Calu3 (cell line): Measurements from ENCODE around the gene WIPF3. TPM values are rescaled to one million over a fixed set of nuclear protein-coding genes. Genes with fewer than 3 reads are reported as not detected.

Source experiments
- BruUV-seq: library from RNA; stranded (reverse); fragments of 400-500 nt; replicated peaks from 2 replicates; lab custom pipeline; 2021; lab: Mats Ljungman, UMichigan
- CTCF ChIA-PET: fragments of 300-600 bp; sonication (Branson Sonifier 250); formaldehyde crosslinking; loops from one replicate; lab custom pipeline; 2022; ENCODE audit warnings: antibody characterized with exemption; lab: Charles Lee
- DNase-seq: peaks from one replicate; pipeline ENCODE4 v3.0.0; 2022
- H3K27ac Mint-ChIP-seq: one replicate; pipeline ENCODE4 v1.8.0; 2022; ENCODE audit warnings: mixed read lengths; ENCODE audit not compliant: unreplicated experiment
- H3K27me3 Mint-ChIP-seq: one replicate; pipeline ENCODE4 v1.8.0; 2022; ENCODE audit warnings: mixed read lengths; ENCODE audit not compliant: unreplicated experiment
- H3K36me3 Mint-ChIP-seq: one replicate; pipeline ENCODE4 v1.8.0; 2022; ENCODE audit warnings: mild to moderate bottlenecking, moderate library complexity, mixed read lengths; ENCODE audit not compliant: insufficient read depth, unreplicated experiment
- H3K4me1 Mint-ChIP-seq: one replicate; pipeline ENCODE4 v1.8.0; 2022; ENCODE audit warnings: mild to moderate bottlenecking, low read depth, mixed read lengths; ENCODE audit not compliant: unreplicated experiment
- H3K4me3 Mint-ChIP-seq: one replicate; pipeline ENCODE4 v1.8.0; 2022; ENCODE audit warnings: mild to moderate bottlenecking, low read depth, moderate library complexity, mixed read lengths; ENCODE audit not compliant: unreplicated experiment
- H3K9me3 Mint-ChIP-seq: one replicate; pipeline ENCODE4 v1.8.0; 2022; ENCODE audit warnings: low read depth, mixed read lengths; ENCODE audit not compliant: unreplicated experiment
- intact Hi-C: fragments of 100-400 bp; cut with micrococcal nuclease; formaldehyde crosslinking; loops from one replicate; pipeline ENCODE4 v1.10.0; 2022; ENCODE audit not compliant: unreplicated experiment
- total RNA-seq: library from RNA; stranded (reverse); gene quantifications from 2 replicates; pipeline ENCODE4 v1.2.3, GENCODE V29; 2022
- TF ChIP-seq, protein P1 (sequence below): fragments of 200-600 bp; IDR thresholded peaks from one replicate; pipeline ENCODE4 v1.8.0; 2022; ENCODE audit warnings: antibody characterized with exemption; ENCODE audit not compliant: unreplicated experiment

Gene WIPF3
- total RNA-seq, 1 experiment from 2014 or later: 4.9 TPM

DNA sequence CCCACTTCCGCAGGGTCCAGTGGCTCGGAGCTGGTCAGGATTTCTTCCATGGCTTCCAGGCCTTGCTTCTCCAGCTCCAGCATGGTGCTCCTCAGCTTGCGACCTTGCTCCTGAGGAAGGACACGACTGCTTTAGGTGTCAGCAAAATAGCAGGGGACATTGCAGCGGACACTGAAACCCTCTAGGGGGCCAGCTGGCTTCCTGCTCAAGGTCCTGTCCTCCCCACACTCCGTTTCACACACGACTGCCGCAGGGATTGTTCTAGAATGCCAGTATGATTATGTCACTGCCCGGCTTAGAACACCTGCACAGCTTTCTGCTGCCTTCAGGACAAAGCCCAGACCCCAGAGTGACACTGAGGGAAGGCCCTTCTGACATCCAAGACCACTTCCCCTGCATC lies 117.7 kb downstream of the WIPF3 start:
- BruUV-seq: no TSS peak
- CTCF ChIA-PET: interaction anchor here (0.5 to 1.1 kb wide), 4 partner anchors 34 to 1238 kb away, joined by 3 to 5 read pairs (median 3); no protein-coding TSS in a partner anchor
- Mint-ChIP-seq H3K9me3 (no peaks in the 10 kb centered on the region), H3K27me3 (no peaks in the 10 kb centered on the region), H3K4me1 (no peaks in the 10 kb centered on the region), H3K36me3 (peaks cover 16% of the 10 kb centered on the region), H3K4me3 (no peak overlapping the region), H3K27ac (no peak overlapping the region)
- intact Hi-C loops: no loop called here
- no peak for DNase-seq
- TF ChIP-seq, protein P1, sequence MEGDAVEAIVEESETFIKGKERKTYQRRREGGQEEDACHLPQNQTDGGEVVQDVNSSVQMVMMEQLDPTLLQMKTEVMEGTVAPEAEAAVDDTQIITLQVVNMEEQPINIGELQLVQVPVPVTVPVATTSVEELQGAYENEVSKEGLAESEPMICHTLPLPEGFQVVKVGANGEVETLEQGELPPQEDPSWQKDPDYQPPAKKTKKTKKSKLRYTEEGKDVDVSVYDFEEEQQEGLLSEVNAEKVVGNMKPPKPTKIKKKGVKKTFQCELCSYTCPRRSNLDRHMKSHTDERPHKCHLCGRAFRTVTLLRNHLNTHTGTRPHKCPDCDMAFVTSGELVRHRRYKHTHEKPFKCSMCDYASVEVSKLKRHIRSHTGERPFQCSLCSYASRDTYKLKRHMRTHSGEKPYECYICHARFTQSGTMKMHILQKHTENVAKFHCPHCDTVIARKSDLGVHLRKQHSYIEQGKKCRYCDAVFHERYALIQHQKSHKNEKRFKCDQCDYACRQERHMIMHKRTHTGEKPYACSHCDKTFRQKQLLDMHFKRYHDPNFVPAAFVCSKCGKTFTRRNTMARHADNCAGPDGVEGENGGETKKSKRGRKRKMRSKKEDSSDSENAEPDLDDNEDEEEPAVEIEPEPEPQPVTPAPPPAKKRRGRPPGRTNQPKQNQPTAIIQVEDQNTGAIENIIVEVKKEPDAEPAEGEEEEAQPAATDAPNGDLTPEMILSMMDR: no peak

DNA sequence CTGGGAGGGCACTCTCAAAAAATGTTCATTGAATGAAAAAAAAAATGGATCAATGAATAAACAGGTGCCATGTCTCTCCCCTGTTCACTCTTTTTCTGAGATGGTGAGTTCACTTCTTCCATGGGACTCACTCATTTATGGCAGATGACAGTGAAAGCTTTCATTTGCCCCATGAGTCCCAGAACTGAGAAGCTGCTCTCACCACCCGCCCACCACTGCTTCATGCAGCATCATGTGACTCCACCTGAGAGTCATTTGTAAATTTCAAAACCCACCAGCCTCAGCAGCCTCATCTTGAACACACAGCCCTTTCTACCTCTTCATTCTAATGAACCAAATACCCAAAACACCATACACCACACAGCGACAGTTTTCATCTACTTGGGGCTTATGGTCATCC lies 118.4 kb downstream of the WIPF3 start:
- DNase-seq: no peak
- no TSS peak for BruUV-seq
- Mint-ChIP-seq H3K36me3 (peaks cover 16% of the 10 kb centered on the region), H3K27me3 (no peaks in the 10 kb centered on the region), H3K4me3 (no peak overlapping the region), H3K4me1 (no peaks in the 10 kb centered on the region), H3K9me3 (no peaks in the 10 kb centered on the region), H3K27ac (no peak overlapping the region)
- TF ChIP-seq, protein P1: no peak
- CTCF ChIA-PET: interaction anchor here (0.5 to 0.7 kb wide), 2 partner anchors 34 to 1239 kb away, joined by 3 to 5 read pairs; no protein-coding TSS in a partner anchor
- intact Hi-C loops: no loop called here

DNA sequence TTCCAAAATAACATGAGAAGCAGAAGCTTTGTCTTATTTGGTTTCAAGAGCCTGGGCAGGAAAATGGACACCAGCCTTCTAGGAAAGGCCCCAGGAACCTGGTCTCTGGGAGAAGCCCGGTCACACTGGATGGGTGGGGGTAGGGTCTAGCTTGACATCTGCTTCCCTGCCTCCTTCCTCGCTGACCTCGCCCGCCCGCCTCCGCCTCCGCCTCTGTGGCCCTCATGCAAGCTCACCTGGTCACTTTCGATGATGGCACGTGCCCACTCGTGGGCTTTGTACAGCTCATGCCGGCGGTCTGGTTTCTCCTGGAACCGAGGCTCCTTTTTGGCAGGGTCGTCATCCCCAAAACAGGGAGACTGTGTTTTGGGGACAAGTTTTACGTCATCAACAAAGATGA lies 119.9 kb downstream of the WIPF3 start:
- no TSS peak for BruUV-seq
- Mint-ChIP-seq H3K4me3 (no peak overlapping the region), H3K36me3 (peaks cover 26% of the 10 kb centered on the region), H3K27ac (no peak overlapping the region), H3K9me3 (no peaks in the 10 kb centered on the region), H3K4me1 (no peaks in the 10 kb centered on the region), H3K27me3 (no peaks in the 10 kb centered on the region)
- CTCF ChIA-PET: interaction anchor here (0.6 to 0.7 kb wide), 2 partner anchors 167 to 1620 kb away, joined by 3 read pairs; no protein-coding TSS in a partner anchor
- no peak for DNase-seq
- intact Hi-C loops: no loop called here
- TF ChIP-seq, protein P1: no peak

DNA sequence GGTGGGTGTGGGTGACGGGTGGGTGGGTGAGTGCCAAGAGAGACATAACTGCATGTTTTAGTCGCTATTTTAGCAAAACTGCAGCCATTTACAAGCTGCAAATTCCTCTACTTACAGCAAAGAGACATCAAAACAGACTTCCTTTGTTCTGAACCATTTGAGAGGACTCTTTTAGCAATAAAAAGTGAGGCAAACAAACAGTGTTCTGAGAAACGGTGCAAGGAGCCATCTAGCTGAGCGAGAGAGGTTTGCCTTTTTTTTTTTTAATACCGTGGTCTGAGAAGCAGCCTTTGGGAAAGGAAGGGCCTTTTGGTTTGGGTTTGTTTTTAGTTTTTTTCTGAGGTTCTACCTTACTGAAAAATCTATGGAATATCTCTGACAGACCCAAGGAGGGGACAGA lies 120.4 kb downstream of the WIPF3 start:
- intact Hi-C loops: no loop called here
- Mint-ChIP-seq H3K4me3 (no peak overlapping the region), H3K9me3 (no peaks in the 10 kb centered on the region), H3K4me1 (peaks cover 2% of the 10 kb centered on the region), H3K27me3 (no peaks in the 10 kb centered on the region), H3K27ac (no peak overlapping the region), H3K36me3 (peaks cover 28% of the 10 kb centered on the region)
- CTCF ChIA-PET: no interaction called here
- TF ChIP-seq, protein P1: no peak
- no TSS peak for BruUV-seq
- no peak for DNase-seq
